Right renal cortex interstitium (tissue), 3 donors: Measurements from ENCODE around the gene PPP1R3C. TPM values are rescaled to one million over a fixed set of nuclear protein-coding genes. Genes with fewer than 3 reads are reported as not detected.

ENCODE experiments used
- DNase-seq, 3 donors: peaks; one replicate each; pipeline ENCODE4 v3.0.0-alpha.2; 2013; ENCODE audit warnings: low read depth in 3 of 3, low spot score in 2 of 3
- polyA plus RNA-seq, 3 donors: library from polyadenylated mRNA; unstranded; fragments of 120-200 nt; gene quantifications; one replicate each; pipeline ENCODE4 v1.2.1, GENCODE V29; 2013; ENCODE audit not compliant: insufficient read length in 3 of 3

Gene PPP1R3C
- polyA plus RNA-seq, 3 donors = 32.2 to 41.9 (median 40.9) TPM

DNA sequence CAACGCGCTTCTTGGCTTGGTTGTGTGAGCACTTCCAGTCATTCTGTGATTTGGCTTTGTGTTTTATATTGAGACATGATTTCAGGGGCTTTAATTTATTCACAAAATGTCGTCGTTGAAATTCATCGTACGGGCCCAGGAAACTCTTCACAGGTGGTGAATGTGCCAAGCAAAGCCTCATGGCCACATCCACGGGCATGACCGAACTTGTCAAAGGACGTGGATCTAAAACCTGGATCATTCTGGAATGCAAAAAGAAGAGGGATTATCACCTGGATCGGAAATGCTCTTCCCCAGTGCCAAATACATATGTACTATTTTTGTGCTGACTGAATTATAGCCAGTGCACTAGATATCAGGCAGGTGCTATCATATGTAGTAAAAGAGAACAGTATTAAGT lies 2.2 kb downstream of the PPP1R3C start:
- DNase-seq = no peak

DNA sequence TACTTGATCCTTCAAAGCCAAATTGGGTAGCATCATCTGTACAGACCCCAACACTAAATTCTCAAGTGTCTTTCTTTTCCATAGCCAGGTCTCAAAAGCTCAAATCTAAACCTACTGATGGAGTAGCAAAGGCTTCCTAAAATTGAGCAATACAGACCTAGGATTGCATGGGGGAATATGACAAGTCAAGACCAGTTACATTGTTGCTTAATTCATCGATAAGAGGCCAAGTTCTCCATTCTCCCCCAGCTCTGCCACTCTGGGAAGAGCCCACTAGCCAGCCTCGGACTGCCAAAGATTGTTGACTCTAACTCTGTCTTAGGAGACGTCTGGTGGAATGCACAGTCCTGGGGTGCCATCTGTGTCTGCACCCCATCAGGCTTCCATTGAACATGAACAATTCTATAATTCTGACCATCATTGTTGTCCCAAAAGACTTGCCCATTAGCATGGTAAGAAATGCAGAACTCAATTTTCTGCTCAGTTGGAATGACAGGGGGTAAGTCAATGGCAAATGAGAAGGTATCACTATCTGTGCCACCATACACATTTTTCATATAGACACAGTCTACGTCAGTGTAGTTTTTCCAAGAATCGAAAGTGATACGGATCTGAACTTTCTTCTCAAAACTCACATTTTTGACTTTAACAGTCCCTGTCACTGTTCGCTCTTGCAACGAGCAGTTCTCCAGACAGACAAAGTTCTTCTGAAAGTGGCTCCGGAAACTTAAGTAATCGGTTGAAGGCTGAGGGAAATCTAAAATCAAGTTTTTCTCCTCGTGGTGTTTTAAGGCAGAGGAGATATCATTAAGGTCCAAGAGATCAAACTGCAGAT lies 2.9 kb downstream of the PPP1R3C start:
- no peak for DNase-seq

DNA sequence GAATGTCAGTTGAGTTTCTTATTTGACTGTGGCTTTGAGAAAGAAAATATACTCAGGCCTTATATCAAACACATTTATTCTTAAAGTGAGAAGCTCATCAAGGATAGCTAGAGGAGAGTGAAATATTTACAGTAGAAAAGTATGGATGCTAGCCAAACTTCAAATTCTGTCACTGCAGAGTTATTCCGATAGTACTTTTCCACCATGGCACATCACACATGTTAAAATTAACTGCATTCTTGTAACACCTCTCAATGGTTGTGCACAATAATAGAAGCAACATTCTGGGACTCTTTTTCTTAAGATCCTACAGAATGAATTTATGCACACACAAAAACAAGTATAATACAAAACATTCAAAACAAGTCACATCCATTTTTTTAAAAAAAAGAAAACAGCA lies 4.5 kb downstream of the PPP1R3C start:
- DNase-seq = no peak

DNA sequence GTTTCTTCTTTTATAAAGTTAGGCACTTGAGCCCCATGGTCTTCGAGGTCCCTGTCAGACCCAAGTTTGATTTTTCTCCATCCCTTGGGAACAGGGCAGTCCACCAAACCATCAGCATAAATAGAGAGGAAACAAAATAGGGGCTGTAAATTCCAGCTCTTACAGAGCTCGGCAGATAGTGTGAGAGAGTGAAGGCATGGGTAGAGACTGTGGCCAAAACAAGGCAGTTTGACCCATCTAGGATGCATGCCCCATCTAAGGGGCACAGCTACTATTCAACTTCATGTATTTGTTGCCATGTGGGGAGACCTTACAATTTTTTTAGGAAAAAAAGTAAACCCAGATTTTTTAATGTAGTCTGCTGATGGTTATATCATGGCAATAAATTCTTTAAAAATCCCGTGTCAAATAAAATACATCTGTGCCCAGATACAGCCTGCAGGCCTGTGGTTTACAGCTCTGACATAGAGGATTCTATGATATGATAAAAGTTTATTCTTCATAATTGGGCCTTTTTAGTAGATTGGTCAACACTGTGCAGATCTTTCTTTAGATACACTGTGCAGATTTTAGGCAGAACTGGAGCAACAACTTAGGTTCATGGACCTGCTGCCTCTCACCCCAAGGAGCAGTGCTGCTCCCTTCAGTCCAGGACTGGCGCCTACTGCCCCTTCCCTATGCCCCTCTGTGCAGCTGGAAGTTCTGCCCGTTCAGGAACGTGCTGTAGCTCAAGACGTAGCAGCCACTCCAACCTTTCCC lies 5.3 kb downstream of the PPP1R3C start:
- no peak for DNase-seq

DNA sequence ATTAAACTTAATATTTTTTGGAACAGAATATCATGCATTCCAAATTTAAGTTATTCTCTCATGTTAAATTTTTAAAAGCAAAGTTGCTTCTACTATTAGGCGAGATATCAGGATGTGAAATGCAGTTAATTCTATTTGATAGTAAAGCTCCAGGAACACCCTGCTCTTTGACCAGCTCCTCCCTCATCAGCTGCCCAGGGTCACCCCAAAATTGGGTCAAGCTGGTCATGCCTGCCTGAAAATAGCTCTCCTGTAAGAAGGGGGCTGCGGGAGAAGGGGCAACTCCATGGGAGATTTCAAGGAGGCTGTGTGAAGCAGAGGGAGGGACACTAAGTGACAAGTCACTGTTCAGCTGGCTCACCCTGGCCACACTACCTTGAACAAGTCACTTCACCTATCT lies 5.9 kb downstream of the PPP1R3C start:
- no peak for DNase-seq

DNA sequence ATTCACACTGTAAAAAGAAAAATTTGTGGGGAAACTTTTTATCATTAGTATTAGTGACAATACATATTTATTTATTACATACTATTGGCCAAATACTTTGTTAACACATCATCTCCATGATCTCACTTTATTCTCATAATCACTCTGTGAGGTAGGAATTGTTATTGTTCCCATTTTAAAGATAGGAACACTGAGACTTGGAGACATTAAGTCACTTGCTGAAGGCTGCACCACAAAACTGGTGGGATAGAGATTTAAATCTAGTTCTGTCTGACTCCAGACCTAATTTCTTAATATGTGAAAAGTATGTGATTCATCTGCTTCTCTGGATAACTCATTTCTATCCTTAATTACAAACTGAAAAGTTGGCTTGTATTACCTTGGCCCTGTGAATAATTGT lies 8.2 kb downstream of the PPP1R3C start:
- no peak for DNase-seq

DNA sequence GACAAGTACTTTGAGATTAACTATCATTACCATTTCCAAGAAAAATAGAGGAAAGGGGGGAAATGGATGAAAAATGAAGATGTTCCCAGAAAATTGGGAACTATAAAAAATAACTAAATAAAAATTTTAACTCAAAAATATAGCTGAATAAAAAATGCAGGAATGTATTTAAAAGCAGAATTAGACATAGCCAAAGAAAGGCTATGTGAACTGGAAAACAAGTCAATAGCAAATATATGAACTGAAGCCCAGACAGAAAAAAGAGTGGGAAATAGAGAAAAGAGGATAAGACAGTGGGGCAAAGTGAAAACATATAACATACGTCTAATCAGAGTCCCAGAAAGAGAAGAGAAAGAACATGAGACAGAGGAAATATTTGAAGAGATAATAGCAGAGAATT lies 10.3 kb downstream of the PPP1R3C start:
- no peak for DNase-seq

DNA sequence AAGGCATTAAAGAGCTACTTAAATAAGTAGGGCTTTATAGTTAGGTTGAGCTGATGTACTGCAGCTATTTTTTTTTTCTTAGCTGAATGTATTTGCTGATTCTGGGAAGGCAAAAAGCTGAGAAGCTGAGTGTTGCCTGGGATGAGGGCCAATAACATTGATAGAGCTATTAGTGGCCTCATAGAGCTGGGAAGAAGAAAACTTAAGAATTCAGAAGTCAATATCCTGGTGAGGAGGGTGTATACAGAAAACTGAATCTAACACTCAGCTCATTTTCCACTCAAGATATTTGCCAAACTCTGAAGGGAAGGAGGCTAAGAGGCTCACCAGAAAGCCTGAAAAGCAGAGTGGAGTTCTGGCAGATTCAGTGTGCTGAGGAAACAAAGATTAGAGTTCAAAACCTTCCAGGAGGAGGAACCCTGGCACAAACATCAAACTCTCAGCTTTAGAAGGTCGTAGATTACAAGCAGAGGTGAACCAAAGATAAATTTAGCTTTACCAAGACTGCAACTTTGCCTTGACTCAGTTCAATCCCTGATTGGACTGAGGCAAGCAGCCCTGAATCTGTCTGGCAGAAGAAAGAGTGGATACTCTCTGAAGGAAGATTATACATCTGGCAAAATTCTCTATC lies 11.3 kb downstream of the PPP1R3C start:
- no peak for DNase-seq

DNA sequence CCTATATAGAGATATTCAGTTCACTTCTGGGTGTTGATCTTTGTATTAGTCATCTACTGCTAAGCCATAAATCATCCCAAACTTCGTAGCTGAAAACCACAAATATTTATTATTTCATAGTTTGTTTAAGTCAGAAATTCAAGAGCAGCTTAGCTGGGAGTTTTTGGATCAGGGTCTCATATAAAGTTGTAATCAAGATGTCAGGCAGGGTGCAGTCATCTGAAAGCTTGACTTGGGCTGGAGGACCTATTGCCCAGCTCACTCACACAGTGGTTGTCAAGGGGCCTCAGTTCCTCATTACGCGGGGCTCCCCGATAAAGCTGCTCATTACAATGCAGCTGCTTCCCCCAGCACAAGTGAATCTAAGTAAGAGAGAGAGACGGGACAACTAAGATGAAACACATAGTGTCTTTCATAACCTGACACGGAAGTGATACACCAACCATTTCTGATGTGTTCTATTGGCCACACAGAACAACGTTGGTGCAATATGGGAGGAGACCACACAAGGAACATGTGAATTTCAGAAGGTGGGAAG lies 15.7 kb downstream of the PPP1R3C start:
- DNase-seq = no peak

DNA sequence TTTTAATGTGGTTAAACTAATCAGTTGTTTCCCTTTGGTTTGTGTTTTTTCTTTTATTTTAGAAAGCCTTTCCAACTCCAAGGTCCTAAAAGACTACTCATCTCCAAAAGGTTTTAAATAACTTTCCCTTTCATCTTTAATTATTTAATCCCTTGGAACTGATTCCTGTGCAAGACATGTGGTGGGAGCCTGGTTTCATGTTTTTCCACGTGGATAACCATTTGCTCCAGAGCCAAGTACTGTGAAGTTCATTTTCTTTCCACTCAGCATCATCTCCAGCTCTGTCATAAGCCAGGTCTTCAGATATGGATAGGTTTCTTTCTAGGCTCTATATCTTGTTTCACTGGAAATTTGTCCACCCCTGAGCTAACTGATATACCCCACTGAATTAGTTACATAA lies 16.7 kb downstream of the PPP1R3C start:
- no peak for DNase-seq

DNA sequence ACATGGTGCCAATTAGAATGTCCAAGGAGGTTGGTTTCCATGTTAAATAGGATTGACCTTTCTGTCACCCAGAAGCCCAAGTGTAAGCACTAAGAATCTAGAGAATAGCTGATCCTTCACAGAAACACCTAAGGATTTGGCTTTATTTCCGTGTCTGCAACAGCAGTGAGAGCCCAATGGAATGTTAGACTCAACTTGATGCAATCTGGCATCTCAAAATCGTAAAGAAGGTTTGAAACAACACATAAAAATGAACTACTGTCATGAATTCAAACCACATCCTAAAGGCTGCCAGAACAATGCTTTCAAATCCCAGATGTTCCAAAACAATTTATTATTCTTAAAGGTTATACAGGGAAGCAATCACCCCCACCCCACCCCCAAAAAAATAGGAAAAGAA lies 18.6 kb downstream of the PPP1R3C start:
- no peak for DNase-seq

DNA sequence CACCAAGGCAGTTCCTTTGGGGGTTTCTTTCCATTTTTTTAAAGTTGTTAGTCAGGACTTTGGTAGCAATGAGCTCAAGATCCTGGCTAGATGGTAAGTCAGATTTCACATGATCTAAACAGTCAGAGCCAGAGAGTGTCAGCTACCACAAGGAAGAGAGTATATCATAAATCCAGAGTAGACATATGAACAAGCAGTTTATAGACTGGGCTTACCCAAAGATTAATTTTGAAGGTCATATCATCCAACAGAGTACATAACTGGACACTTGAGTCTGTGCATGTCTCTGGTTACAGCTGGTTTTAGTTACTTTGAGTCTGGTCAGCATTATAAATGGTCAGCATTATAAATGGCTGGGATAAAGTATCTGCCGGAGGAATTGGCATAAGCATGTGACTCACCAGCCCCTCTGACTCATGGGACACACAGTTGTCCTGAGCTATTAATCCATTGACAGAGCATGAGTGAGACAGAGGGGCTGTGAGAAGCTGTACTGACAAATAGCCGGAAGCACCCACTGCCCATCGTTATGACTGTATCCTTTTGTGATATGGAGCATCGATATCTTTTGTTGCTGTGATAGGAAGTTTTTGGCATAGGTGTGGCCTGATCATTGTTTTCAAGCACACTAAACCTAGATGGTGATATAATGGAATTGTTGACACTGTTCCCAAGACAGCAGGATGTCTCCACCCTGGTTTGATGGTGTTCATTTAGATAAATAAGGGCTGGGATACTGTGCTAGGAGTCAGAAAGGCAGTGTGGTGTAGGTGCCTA lies 19.3 kb downstream of the PPP1R3C start:
- DNase-seq = no peak

DNA sequence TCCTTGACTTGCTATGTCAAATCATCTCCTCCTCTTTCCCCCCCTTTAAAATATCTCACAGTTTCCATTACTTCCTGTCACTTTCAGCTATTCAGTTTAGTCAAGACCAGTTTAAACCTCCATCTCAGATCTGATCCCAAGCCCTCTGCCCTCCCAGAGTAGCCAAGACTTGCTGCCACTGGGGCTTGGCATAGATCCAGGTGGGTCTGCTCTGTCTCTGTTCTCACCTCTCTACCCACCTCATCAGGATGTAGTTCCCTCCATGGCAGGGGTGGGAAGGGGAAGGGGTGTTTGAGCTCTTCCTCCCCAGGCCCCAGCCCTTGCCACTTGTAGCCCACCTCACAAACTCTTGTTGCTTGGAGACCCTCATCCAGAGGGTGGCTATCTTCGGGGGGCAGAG lies 22.0 kb downstream of the PPP1R3C start:
- DNase-seq = no peak

DNA sequence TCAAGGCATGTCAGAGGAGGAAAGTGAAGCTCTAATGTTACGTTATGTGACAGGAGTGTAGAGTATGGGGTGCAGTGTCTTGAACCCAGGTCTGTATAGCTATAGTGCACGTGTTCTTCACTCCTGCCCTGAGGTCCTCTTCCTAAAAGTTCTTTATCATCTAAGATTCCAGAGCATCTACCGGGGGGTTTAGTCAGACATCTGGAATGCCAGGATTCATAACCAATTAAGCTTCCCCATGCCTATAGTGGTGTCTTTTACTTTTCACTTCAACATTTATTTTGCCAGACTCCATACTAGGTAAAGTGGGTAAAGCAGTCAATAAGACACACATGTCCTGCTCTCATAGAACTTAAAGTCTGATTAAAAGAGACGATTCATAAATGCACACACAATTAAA lies 22.4 kb downstream of the PPP1R3C start:
- DNase-seq = no peak

DNA sequence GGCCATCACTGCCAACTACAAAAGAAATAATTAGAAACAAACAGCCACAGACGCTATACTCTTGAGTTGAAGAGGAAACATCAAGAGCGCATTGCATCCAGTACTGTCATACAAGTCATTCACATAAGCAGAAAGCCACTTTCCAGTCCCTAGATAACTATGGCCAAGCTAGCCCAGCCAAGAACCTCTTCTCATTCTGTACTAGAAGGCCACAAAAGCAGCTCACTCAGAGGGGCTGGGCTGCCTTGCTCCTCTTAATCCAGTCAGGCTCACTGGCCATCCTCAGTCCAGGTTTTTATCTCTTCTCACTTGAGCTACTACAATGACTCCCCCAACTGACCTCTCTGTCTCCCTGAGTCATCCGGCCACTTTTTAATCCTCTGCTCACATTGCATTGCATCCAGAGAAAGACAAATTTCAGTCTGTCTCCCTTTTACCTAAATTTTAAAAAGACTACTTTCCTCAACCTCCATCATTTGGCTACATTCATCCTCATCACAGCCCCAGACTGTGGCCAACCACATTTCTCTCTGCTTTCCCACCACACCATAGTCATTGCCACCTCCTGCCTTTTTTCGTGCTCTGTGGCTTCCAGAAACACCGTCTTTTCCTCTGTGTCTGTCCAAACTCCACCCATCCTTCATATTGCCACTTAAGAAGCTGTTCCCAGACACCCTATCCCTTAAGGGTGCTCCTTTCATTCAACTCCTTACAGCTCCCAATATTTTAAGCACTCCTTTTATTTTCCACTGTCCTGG lies 25.0 kb downstream of the PPP1R3C start:
- no peak for DNase-seq

DNA sequence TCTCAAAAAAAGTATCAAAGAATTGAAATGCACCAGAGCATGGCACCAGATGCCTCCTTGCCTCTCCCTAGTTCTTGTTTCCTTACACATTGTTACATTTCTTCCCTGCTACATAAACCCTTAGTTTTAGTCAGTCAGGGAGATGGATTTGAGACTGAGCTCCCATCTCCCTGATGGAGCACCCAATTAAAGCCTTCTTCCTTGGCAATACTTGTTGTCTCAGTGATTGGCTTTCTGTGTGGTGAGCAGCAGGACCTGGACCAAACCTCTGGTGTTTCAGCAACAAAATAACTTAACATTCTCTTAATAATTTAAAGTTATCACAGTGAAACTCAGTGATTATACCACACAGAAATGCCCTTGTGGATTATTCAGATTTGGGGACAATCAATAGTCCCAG lies 26.9 kb downstream of the PPP1R3C start:
- DNase-seq = no peak

DNA sequence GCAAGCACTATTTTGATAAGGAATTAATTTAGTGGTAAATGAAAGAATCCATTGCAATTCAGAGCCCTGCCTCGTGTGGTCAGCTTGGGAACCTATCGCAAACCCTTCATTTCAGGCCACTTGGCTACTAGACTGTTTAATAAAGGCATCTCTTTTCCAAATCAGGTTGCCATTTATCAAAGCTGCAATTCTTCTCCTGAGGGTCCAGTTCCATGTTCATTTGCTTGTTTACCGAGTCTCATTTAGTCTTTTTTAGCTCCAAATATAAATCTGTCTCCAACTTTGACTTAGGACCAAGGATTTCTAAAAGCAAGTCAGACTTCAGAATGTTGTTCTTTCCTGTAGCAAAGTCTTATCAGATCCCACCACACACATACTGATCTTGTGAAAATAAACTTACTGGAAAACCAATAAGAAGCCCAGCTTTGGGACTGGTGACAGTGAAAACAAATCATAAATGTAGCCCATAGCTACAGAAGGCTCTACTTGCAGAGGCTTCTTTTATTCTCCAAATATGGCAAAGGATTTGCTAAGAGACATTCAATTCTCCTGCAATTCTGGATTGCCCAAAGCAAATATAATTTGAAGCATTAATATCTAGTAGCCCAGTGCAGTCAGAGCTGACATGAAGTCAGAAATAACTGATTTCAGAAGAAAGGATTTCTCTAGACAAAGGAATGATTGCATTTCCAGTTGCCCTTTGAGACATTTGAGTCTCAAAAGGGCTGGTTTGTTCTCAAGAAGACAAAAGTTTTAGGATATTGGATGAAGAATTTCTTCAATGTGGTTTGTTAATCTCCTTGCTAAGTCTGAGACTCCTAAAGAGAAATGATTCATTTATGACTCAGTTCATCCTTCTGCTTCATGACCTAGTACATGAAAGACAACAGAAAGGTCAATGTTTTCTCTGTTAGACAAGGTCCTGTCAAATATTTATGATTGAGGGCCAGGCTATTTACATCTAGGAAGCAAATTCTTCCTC lies 28.0 kb downstream of the PPP1R3C start:
- no peak for DNase-seq

DNA sequence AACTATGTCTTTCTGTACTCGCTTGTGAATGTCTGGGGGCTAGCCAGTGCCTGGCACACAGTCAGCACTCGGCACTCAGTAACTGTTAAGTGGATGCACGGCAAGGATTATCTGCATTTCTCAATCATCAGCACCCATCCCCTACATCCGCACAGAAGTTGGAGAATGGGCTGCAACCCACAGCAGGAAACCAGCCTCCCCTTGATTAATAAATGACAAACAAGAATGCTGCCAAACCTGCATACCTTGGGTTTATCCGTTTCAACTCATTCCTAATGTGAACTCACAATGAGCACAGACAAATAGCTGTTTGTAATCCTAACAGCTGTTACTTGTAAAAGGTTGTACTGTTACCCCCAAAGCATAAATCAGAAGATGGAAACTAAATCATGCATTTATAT lies 28.9 kb downstream of the PPP1R3C start:
- DNase-seq = peak in 1 of 3 donors; percentile 66
